Fibroblast of skin of back (primary cell): ENCODE data around the gene MAEA.

Experiments
- DNase-seq: peaks from one replicate; pipeline ENCODE4 v3.0.0-alpha.2; 2013

The MAEA gene

DNA sequence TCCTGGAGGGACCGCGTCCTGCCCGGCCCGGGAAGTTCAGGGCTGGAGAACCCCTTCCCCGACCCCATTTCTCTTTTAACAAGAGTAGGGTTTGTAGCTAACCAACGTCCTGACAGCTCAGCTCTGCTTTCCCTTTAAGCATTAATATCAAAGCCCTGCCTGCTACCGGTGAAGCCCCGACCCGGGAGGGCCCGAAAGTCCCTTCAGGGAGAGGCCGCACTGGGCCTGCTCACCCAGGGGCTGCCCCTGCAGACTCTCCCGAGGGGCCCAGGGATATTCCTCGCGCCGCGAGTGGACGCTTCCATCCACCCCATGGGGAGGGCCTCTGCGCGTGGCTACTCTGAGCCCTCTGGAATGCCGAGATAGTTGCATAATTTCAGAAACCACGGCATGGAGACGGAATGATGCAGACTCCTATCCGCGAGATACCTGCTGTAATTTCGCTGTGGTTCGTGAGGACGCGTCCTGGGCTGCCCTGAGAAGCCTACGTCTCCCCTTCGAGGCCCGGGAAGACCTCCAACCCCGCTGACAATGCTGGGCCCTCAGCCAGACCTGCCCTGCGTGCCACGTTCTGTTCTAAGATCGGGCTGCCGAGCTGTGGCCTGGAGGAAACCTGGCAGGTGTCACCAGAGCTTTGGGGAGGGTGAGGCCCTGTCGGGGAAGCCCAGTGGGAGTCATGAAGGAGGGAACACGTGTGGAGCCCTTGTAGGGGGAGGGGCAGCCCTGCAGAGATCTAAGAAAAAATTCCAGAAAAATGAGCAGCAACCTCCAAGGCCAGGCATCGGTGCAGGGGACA, 39.8 kb upstream of the MAEA start:
- DNase-seq, result peak; percentile 29

DNA sequence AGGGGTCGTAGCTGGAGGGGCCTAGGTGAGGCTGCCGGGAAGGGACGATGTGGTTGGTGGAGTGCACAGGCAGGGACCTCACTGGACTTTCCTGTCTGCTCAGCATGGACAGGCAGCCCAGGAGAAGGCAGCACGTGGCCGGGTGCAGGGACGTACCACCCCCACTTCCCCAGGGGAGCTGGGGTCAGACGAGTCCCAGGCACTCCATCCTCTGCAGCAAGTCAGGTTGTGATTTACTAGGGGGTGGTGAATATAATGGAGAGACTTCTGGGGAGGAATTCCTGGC, 39.2 kb upstream of the MAEA start:
- no peak for DNase-seq

DNA sequence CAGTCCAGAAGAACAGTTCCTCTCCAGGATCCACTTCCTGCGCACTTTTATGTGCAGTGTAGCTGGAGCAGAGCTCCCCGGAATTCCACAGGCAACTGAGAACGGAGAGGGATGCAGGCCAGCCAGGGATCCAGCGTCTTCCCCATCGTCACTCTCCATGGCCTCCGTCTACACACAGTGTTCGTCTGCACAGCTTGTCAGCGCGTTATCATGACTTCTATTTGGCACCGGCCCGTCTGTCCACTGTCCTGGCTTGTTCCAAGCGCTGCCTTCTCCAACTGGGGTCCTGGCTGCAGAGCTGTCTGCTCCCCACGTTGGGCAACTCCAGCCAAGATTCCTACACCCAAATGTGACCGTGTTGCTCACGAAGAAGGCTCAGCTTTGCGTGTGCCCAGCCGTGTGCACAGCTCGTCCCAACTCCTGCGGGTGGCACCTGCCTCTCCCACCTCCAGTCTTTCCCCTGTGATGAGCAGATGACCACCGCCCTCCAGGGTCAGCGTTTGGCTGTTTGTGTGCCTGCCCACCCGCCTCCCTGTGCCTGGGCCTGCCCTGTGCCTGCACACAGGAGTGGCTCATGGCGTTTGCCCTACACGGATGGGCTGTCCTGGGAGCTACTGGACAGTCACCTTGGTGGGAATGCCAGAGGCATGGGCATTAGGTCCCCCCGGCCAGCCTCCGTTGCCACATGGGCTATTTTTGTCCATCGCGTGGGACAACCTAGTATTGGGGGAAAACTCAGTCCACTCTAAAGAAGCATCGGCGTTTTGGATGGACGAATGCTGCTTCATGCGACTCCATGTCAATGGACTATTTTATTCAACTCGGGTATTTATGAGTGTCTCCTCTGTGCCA, 38.5 kb upstream of the MAEA start:
- no peak for DNase-seq

DNA sequence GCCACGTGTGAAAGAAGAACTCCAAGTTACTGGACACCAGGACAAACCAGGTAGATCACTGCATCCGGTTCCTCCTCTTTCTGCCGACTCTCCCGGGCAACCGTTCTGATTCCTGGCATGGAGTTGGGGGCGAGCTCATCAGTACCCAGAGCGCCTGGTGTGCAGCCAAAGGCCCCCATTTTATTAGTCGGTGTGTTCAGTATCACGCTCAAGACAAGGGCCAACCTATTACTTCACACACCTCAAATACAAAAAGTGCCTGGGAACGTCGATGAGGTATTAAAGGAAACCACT, 38.0 kb upstream of the MAEA start:
- DNase-seq, result no peak

DNA sequence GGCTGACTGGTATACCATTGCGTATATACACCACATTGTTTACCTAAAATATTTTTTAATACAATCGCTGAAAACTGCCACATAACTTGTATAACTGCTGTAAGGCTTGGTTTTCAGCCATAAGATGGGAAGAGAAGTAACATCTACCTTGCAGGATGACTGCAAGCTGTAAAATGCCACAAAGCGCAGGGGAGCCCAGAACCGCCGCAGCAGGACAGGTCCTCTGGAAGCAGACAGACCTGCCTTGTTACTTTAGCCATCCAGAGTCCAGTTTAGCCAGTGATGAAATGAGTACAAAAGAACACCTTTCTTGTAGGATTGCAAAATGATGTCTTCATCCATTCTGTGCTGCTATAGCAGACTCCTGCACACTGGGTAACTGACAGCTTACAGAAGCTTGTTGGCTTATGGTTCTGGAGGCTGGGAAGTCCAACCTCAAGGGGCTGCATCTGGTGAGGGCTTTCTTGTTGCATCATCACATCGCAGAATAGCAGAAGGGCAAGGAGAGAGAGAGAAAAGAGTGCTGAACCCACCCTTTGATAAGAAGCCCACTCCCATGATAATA, 36.7 kb upstream of the MAEA start:
- no peak for DNase-seq

DNA sequence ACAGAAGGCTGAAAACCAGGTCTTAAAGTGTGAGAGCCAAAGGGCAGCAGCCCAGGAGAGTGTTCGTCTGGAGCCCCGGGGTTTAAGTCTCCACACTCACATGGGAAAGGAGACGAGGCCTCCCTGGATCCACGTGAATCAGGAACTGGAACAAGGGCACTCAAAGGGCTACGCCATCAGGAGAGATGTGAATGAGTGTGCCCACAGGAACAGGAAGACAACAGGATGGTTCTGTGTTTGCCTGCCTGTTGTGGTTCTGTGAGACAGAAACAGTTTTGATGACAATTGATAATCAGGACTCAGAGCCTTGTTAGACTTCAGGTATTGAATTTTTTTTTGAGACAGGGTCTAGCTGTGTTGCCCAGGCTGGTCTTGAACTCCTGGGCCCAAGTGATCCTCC, 35.9 kb upstream of the MAEA start:
- DNase-seq, result no peak

DNA sequence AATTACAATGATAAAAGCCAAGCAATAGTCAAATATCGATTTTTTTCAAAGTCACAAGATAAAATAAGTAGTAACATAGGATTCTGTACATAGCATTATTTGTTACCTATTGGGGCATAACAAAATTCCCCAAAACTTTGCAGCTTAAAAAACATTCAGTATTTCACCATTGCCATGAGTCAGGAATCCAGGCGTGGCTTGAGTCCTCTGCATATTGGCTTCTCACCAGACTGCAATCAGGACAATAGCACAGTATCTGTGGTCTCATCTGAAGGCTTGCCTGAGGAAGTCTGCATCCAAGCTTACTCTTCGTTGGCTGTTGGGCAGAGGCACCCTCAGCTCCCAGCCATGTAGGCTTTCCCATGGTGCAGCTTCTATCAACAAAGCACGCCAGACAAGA, 34.5 kb upstream of the MAEA start:
- no peak for DNase-seq

DNA sequence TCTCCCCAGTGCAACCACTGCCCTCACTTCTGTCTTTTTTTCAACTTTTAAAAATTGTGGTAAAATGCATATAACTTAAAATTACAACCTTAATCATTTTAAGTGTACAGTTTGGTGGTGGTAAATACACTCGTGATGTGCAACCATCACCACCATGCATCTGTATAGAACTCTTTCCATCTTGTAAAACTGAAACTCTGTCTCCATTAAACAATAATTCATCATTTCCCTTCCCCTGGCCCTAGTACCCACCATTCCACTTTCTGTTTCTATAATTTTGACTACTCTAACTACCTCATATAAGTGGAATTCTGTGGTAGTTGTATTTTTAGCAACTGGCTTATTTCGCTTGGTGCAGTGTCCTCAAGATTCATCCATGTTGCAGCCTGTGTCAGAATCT, 34.0 kb upstream of the MAEA start:
- no peak for DNase-seq

DNA sequence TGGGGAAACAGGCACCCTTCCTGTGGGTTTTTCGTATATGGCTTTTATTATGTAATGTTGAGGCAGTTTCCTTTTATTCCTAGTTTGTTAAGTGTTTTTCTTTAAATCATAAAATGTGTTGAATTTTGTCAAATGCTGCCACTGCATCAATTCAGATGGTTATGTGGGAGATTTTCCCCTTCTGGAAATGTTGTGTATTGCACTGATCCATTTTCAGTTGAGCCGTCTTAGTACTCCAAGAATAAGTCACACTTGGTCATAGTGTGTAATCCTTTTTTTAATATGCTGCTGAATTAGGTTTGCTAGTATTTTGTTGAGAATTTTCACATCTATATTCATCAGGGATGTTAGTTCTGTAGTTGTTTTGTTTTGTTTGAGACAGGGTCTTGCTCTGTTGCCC, 31.2 kb upstream of the MAEA start:
- no peak for DNase-seq

DNA sequence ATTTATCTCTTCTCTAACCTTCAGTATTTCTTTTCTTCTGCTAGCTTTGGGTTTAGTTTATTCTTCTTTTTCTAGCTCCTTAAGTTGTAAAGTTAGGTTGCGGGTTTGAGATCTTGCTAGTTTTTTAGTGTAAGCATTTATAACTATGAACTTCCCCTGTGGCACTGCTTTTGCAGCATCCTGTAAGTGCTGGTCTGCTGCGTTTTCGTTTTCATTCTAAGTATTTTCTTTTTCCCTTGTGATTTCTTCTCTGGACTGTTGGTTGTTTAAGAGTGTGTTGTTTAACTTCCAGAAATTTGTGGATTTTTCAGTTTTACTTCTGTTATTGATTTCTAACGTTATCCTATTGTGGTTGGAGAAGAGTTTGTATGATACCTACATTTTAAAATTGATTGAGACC, 29.7 kb upstream of the MAEA start:
- DNase-seq, result no peak

DNA sequence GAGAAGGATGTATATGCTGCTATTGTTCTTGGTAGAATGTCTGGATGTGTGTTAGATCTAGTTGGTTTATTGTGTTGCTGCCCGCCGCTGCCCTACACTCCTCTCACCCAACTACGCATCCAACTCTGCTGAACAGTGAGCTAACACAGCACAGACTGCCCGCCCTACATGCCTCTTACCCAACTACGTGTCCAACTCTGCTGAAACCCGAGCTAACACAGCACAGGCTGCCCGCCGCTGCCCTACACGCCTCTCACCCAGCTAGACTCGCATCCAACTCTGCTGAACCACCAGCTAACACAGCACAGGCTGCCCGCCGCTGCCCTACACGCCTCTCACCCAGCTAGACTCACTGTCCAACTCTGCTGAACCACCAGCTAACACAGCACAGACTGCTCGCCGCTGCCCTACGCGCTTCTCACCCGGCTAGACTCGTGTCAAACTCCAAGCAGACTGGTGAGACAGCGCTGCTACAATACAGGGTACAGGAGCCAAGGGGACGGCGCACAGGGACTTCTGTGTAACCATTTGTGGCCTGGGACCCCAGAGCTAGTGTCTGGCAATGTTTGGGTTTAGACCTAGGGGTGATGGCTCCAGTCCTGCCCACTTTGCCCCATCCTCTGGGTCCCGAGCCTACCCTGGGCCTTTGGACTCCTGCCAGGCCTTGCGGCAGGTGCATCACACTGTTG, 29.1 kb upstream of the MAEA start:
- no peak for DNase-seq

DNA sequence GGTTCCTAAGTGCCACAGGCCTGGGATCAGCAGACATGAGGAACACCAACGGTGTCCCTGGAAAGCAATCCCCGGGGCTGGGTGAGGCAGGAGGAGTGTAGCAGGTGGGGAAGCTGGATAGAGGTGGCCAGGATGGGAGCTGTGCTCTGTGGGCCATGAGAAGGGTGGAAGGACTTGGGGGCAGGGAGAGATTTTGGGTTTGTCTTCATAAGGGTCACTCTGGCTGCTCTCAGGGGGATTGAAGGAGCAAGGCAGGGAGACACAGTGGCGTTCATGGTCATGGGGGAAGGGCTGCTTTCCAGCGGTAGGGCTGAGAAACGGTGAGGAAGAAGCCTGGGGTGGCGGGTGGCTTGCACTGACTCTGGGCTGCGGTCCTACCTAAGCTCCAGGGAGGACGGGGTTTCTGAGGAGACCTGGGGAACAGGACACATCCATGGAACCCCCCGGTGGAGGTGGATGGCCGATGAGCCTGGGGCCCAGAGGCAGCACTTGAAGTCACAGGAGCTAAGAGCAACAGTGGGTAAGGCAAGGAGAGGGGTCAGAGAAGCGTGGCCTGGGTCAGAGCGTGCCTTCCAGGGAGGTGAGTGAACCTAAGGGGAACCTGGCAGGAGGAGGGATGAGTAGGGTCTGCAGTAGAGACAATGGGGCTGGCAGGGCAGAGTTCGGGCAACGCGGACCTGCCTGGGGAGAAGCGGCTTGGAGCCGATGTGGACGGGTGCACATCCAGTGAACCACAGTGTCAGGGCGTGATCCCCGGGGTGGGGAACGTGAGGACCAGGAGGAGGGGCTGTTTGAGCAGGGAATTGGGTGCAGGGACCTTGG, 28.4 kb upstream of the MAEA start:
- no peak for DNase-seq

DNA sequence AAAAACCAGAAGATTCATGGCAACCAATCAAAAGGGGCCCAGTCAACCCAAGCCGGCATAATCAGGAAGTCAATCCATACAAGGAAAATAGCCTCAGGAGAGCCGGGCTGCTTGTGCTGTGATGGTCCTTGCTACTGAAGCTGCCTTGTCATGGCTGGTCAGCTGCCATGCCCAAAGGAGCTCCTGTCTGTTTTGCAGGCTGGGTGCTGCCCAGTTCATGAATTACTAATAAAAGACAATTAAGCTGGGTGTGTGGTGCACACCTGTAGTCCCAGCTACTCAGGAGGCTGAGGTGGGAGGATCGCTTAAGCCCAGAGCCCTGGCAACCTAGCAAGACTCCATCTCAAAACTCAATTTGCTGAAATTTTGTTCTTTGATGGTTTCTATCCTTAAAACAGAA, 24.7 kb upstream of the MAEA start:
- DNase-seq, result no peak

DNA sequence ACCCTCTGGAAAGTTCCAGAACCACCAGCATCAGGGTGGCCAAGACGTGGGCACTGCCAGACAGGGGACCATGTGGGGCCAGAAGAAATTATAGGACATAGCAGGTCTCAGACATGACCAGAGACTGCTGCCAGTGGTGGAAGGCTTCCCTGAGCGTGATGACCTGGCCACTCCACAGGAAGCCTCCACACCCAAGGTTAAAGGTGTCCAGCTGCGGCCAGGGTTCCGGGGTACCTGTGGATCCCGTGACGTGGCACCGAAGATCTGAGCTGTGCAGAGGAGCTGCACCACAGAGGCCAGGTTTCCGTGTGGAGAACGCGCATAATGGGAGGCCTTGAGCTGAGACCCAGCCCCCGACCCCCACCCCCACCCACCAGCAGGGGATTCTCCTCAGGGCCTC, 24.3 kb upstream of the MAEA start:
- DNase-seq, result no peak

DNA sequence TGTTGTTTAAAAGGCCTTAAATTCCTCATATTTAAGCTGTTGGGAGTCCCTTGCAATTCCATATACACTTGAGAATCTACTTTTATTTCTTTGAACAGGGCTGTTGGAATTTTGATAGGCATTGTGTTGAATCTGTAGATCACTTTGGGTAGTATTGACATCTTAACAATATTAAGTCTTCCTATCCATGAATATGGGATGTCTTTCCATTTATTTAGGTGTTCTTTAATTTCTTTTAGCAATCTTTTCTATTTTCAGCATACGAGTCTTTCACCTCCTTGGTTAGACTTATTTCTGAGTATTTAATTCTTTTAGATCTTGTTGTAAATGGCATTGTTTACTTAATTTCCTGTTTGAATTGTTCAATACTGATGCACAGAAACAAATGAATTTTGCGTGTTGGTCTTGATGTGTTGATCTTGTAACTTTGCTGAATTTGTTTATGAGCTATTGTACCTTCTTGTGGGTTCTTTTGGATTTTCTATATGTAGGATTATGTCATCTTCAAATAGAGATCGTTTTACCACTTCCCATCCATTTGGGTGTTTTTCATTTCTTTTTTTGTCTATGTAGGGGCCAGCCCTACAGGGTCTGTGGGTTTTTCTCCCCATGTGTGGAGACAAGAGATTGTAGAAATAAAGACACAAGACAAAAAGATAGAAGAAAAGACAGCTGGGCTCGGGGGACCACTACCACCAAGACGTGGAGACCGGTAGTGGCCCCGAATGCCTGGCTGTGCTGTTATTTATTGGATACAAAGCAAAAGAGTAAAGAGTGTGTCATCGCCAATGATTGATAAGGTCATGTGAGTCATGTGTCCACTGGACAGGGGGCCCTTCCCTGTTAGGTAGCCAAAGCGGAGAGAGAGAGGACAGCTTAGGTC, 22.6 kb upstream of the MAEA start:
- no peak for DNase-seq

DNA sequence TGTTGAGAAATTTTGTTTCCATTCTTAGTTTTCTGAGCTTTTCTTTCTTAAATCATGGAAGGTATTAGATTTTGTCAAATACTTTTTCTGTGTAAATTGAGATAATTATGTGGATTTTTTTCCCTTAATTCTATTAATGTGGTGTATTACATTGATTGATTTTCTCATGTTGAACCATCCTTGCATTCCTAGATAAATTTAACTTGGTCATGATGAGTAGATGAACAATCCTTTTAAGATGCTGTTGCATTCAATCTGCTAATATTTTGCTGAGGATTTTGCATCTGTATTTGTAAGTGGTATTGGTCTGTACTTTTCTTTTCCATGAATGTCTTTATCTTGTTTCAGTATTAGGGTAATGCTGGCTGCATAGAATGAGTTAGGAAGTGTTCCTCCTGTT, 20.5 kb upstream of the MAEA start:
- no peak for DNase-seq

DNA sequence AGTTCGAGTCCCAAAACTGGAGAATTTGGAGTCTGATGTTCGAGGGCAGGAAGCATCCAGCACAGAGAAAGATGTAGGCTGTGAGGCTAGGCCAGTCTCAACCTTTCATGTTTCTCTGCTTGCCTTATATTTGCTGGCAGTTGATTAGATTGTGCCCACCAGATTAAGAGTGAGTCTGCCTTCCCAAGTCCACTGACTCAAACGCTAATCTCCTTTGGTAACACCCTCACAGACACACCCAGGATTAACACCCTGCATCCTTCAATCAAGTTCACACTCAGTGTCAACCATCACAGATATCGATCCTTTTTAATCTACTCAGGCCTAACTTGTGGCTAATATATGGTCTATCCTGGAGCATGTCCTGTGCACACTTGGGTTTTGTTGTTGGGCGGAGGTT, 18.0 kb upstream of the MAEA start:
- DNase-seq, result no peak

DNA sequence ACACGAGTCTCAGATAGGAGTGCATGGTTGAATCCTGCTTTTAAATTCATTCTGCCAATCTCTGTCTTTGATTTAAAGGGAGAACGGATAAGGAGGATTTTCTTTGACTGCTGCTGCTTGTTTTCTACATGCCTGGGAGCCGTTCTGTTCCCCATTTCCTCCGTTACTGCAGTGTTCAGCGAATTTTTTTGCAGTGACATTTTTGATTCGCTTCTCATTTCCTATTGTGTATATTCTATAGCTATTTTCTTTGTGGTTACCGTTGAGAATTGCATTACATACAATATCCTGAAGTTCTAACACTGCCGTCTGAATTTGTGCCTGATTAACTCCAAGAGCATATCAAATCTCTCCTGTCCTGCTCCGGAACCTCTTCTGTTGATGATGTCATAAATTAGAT, 14.8 kb upstream of the MAEA start:
- DNase-seq, result peak; percentile 69

DNA sequence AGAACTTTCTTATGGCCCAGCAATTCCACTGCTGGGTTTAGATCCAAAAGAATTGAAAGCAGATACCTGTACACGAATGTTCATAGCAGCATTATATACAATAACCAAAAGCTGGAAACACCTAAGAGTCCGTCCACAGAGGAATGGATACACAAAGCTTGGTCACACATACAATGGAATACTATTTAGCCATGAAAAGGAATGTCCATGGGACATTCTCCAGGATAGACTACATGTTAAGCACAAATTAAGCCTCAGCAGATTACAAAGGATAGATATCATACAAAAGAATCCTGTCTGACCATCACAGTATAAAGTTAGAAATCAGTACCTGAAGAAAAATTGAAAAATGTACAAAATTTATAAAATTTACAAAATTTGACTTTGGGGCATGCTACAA, 12.7 kb upstream of the MAEA start:
- DNase-seq, result no peak

DNA sequence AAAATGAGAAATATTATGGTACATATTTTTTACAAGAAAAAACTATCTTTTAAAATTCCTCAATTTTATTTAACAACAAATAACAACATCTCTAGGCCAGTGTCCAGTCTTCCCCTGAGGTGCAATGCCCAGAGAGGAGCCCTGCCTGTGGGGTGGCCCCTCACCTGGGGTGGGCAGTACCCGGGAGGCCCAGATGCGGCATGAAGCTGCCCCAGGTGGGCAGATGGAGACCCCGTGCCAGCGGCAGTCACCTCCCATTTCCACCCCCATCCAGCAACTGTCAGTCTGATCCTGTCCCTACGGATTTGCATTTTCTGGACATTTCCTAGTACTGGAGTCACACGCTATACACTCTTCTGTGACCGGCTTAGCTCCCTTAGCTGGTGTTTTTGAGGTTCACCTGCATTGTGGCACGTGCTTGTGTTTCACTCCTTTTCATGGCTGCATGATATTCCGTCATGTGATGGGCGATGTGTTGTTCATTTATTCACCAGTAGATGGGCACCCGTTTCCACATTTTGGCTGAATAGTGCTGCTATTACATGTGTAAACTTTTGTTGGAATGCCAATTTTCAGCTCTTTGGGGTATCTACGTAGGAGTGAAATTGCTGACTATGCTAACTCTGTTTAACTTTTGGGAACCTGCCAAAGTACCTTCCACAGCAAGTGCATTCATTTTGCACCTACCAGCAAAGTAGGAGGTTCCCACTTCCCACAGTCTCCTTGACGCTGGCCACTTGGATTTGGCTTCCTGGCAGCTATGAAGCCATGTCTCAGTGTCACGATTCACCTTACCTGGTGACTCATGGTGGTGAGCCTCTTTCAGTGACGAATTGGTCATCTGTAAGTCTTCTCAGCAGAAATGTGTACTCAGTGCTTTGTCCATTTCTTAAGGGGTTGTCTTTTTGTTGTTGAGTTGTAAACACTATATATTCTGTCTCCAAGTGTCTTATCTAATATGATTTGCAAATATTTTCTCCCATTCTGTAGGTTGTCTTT, 11.7 kb upstream of the MAEA start:
- peak; percentile 4 for DNase-seq
